Ascending aorta (tissue), 2 donors: ENCODE measurements around the gene CREM. TPM values are rescaled to one million over a fixed set of nuclear protein-coding genes. Genes with fewer than 3 reads are reported as not detected.

Experiments
- DNase-seq, 2 donors: peaks; one replicate each; pipeline ENCODE4 v3.0.0-alpha.2; 2019; ENCODE audit warnings: low spot score in 2 of 2
- H3K27ac ChIP-seq, 2 donors: fragments of 200-600 bp; sonication (generic); one replicate each; pipeline ENCODE4 v1.5.1; 2016 to 2017; ENCODE audit warnings: mild to moderate bottlenecking in 1 of 2
- H3K27me3 ChIP-seq: fragments of 200-600 bp; sonication (generic); one replicate; pipeline ENCODE4 v1.5.1; 2017
- H3K36me3 ChIP-seq, 2 donors: fragments of 200-600 bp; sonication (generic); one replicate each; pipeline ENCODE4 v1.5.1; 2016
- H3K4me1 ChIP-seq, 2 donors: fragments of 200-600 bp; sonication (generic); one replicate each; pipeline ENCODE4 v1.5.1; 2016 to 2017; ENCODE audit warnings: mild to moderate bottlenecking in 1 of 2
- H3K4me3 ChIP-seq, 2 donors: fragments of 200-600 bp; sonication (generic); one replicate each; pipeline ENCODE4 v1.5.1; 2016 to 2017; ENCODE audit warnings: mild to moderate bottlenecking in 1 of 2
- H3K9me3 ChIP-seq, 2 donors: fragments of 200-600 bp; sonication (generic); one replicate each; pipeline ENCODE4 v1.5.1; 2016
- CTCF ChIP-seq, 3 experiments: fragments of 200-600 bp in 2 of 3; fragments of 450-650 bp in 1 of 3; sonication (generic) in 2 of 3; IDR thresholded peaks; one replicate each; pipeline ENCODE4 v1.5.1; 2016 to 2019; ENCODE audit warnings: antibody characterized with exemption in 3 of 3, mild to moderate bottlenecking in 1 of 3, moderate library complexity in 1 of 3
- intact Hi-C: fragments of 100-400 bp; cut with DNase I; formaldehyde crosslinking; loops from one replicate; pipeline ENCODE4 v1.15.1; 2023
- total RNA-seq: library from RNA; depleted of rRNA; stranded (reverse); fragments of >200 nt; gene quantifications from one replicate; pipeline ENCODE4 v1.1.0, GENCODE V29; 2016

The CREM gene
- total RNA-seq, 1 donor from 2014 or later, result 14.9 TPM

GRCh38 chr10:35202050-35202449 lies 75.4 kb downstream of the CREM start:
- intact Hi-C loops, result no loop called here
- H3K27me3 ChIP-seq, result no peaks in the 10 kb centered on the region
- H3K4me3 ChIP-seq, result no peak overlapping the region
- H3K27ac ChIP-seq, result no peak overlapping the region
- TF ChIP-seq CTCF (IDR thresholded peaks at IDR 0.05), result no peak
- peaks cover 3 to 4% of the 10 kb centered on the region in 2 donors for H3K36me3 ChIP-seq
- no peaks in the 10 kb centered on the region for H3K9me3 ChIP-seq
- no peak for DNase-seq
- no peaks in the 10 kb centered on the region for H3K4me1 ChIP-seq

GRCh38 chr10:35203745-35204144 lies 77.1 kb downstream of the CREM start:
- no peaks in the 10 kb centered on the region for H3K9me3 ChIP-seq
- peaks cover 4 to 9% of the 10 kb centered on the region in 2 donors for H3K36me3 ChIP-seq
- intact Hi-C loops, result no loop called here
- H3K4me1 ChIP-seq, result no peaks in the 10 kb centered on the region
- no peak overlapping the region for H3K4me3 ChIP-seq
- TF ChIP-seq CTCF (IDR thresholded peaks at IDR 0.05), result no peak
- DNase-seq, result no peak
- no peaks in the 10 kb centered on the region for H3K27me3 ChIP-seq
- no peak overlapping the region for H3K27ac ChIP-seq

GRCh38 chr10:35204650-35205319 lies 78.1 kb downstream of the CREM start:
- no peaks in the 10 kb centered on the region for H3K27me3 ChIP-seq
- no peaks in the 10 kb centered on the region for H3K9me3 ChIP-seq
- intact Hi-C loops, result no loop called here
- DNase-seq, result no peak
- H3K36me3 ChIP-seq, result peaks cover 4 to 11% of the 10 kb centered on the region in 2 donors
- no peaks in the 10 kb centered on the region for H3K4me1 ChIP-seq
- TF ChIP-seq CTCF (IDR thresholded peaks at IDR 0.05), result no peak
- no peak overlapping the region for H3K27ac ChIP-seq
- H3K4me3 ChIP-seq, result no peak overlapping the region

- no peak overlapping the region for H3K4me3 ChIP-seq
- DNase-seq, result no peak
- no peak overlapping the region for H3K27ac ChIP-seq
- no peaks in the 10 kb centered on the region for H3K27me3 ChIP-seq
- intact Hi-C loops, result no loop called here
- no peaks in the 10 kb centered on the region for H3K9me3 ChIP-seq
- H3K36me3 ChIP-seq, result peaks cover 4 to 14% of the 10 kb centered on the region in 2 donors
- H3K4me1 ChIP-seq, result no peaks in the 10 kb centered on the region
- no peak for TF ChIP-seq CTCF (IDR thresholded peaks at IDR 0.05)
These were observed 79.6 kb downstream of the CREM start for GRCh38 chr10:35206274-35206673.

GRCh38 chr10:35208536-35208935 lies 81.9 kb downstream of the CREM start:
- intact Hi-C loops, result no loop called here
- no peaks in the 10 kb centered on the region for H3K27me3 ChIP-seq
- no peaks in the 10 kb centered on the region for H3K4me1 ChIP-seq
- no peak for TF ChIP-seq CTCF (IDR thresholded peaks at IDR 0.05)
- no peaks in the 10 kb centered on the region for H3K9me3 ChIP-seq
- H3K4me3 ChIP-seq, result no peak overlapping the region
- H3K27ac ChIP-seq, result no peak overlapping the region
- peaks cover 4 to 14% of the 10 kb centered on the region in 2 donors for H3K36me3 ChIP-seq
- DNase-seq, result no peak
